Measurements from ENCODE around the gene SLC39A11. TPM values are rescaled to one million over a fixed set of nuclear protein-coding genes. Genes with fewer than 3 reads are reported as not detected.

The SLC39A11 gene
- total and polyA plus RNA-seq, 2 of the 13 experiments (the other 11 are each of a cell fraction or from before 2014, with no cell fraction given) = 17.2 to 31.5 TPM

- H3K4me1 ChIP-seq (ENCODE audit: insufficient read depth, low read length) = peaks cover 24% of the 10 kb centered on the region
- WGBS (ENCODE audit: low lambda C conversion rate) = 79% methylated on average over 17 of the region's 17 CpGs
- H3K4me3 ChIP-seq (replicated peaks in 1 of 3; ENCODE audit: insufficient read depth in 1 of 3, low read depth in 2 of 3, low read length in 3 of 3) = no peak overlapping the region
- DNase-seq (ENCODE audit: low spot score) = no peak
- ATAC-seq = no peak
- no peaks in the 10 kb centered on the region for H3K27me3 ChIP-seq (ENCODE audit: control insufficient read depth in 1 of 2, insufficient read depth in 2 of 2, low read length in 2 of 2)
- H3K9ac ChIP-seq (ENCODE audit: insufficient read depth, low read depth, low read length) = no peak overlapping the region
- H4K20me1 ChIP-seq (ENCODE audit: insufficient read depth, low read length) = no peaks in the 10 kb centered on the region
- no peak overlapping the region for H3K27ac ChIP-seq (ENCODE audit: extremely low read length, insufficient read depth, low read length)
- H3K9me3 ChIP-seq (ENCODE audit: low read length) = no peaks in the 10 kb centered on the region
- intact Hi-C loops (cut with micrococcal nuclease; ENCODE audit: unreplicated experiment) = no loop called here
- no peaks in the 10 kb centered on the region for H3K79me2 ChIP-seq (ENCODE audit: insufficient read depth, low read length)
- no peak overlapping the region for H3K4me2 ChIP-seq (ENCODE audit: low read depth, low read length)
- H2AFZ ChIP-seq (ENCODE audit: low read length) = no peak overlapping the region
- BruUV-seq (replicated peaks) = no TSS peak
- in situ Hi-C loops (cut with HindIII; ENCODE audit: extremely low pct_ligation_motif_present, low pct_unique_long_range_greater_than_20kb) = no loop called here
- CTCF ChIA-PET (ENCODE audit: low intra/inter-chr PET ratio, low total read pairs) = no interaction called here
- H3K36me3 ChIP-seq (replicated peaks in 1 of 2; ENCODE audit: control insufficient read depth in 1 of 2, insufficient read depth in 2 of 2, low read length in 2 of 2) = no peaks in the 10 kb centered on the region
- TF ChIP-seq ELF3 (CRISPR knock-in tag; IDR thresholded peaks at IDR 0.05) = no peak
- TF ChIP-seq KAT7 (CRISPR knock-in tag; IDR thresholded peaks at IDR 0.05; ENCODE audit: borderline replicate concordance) = no peak
- FAIRE-seq = no peak
- POLR2A ChIA-PET = interaction anchor here (1.2 kb wide), 1 partner anchor 18 kb away, joined by 3 read pairs; no protein-coding TSS in a partner anchor
Measured at GRCh38 chr17:72622661-72623433, 469.6 kb downstream of the SLC39A11 start.

GRCh38 chr17:72619976-72620650 is 472.4 kb downstream of the SLC39A11 start:
- CTCF ChIA-PET (ENCODE audit: low intra/inter-chr PET ratio, low total read pairs) = no interaction called here
- in situ Hi-C loops (cut with HindIII; ENCODE audit: extremely low pct_ligation_motif_present, low pct_unique_long_range_greater_than_20kb) = no loop called here
- no peak for TF ChIP-seq ZBTB38 (CRISPR knock-in tag; IDR thresholded peaks at IDR 0.05)
- TF ChIP-seq FOSL2 (CRISPR knock-in tag; IDR thresholded peaks at IDR 0.05) = 0 out of 2 replicates have a peak, but pooled peaks have one; percentile 10
- peak; percentile 33; the same call in 1 of the 2 replicates for TF ChIP-seq ARID5B (CRISPR knock-in tag; IDR thresholded peaks at IDR 0.05)
- peak; percentile 71; the same call in 1 of the 2 replicates for TF ChIP-seq TFAP4 (IDR thresholded peaks at IDR 0.05; ENCODE audit: borderline replicate concordance, low read depth)
- TF ChIP-seq GATAD2A (CRISPR knock-in tag; IDR thresholded peaks at IDR 0.05) = peak; percentile 43; the same call in 1 of the 2 replicates
- no peak for TF ChIP-seq SOX13 (IDR thresholded peaks at IDR 0.05)
- peak in 1 of 2 experiments; percentile 22; a peak in 1 of 4 replicates for TF ChIP-seq SOX13 (CRISPR knock-in tag; conservative IDR thresholded peaks at IDR 0.05 in 1 of 2, IDR thresholded peaks at IDR 0.05 in 1 of 2)

More at GRCh38 chr17:72619976-72620650, 472.4 kb downstream of the SLC39A11 start:
- H4K20me1 ChIP-seq (ENCODE audit: insufficient read depth, low read length) = no peaks in the 10 kb centered on the region
- H3K4me3 ChIP-seq (replicated peaks in 1 of 3; ENCODE audit: insufficient read depth in 1 of 3, low read depth in 2 of 3, low read length in 3 of 3) = no peak overlapping the region
- intact Hi-C loops (cut with micrococcal nuclease; ENCODE audit: unreplicated experiment) = no loop called here
- POLR2A ChIA-PET = interaction anchor here (1.0 to 1.6 kb wide), 6 partner anchors 12 to 41 kb away, joined by 3 to 5 read pairs (median 3); no protein-coding TSS in a partner anchor
- H3K27me3 ChIP-seq (ENCODE audit: control insufficient read depth in 1 of 2, insufficient read depth in 2 of 2, low read length in 2 of 2) = no peaks in the 10 kb centered on the region
- H3K9ac ChIP-seq (ENCODE audit: insufficient read depth, low read depth, low read length) = no peak overlapping the region
- H3K4me2 ChIP-seq (ENCODE audit: low read depth, low read length) = no peak overlapping the region
- H3K79me2 ChIP-seq (ENCODE audit: insufficient read depth, low read length) = no peaks in the 10 kb centered on the region
- no peak overlapping the region for H2AFZ ChIP-seq (ENCODE audit: low read length)
- H3K36me3 ChIP-seq (replicated peaks in 1 of 2; ENCODE audit: control insufficient read depth in 1 of 2, insufficient read depth in 2 of 2, low read length in 2 of 2) = no peaks in the 10 kb centered on the region
- peak; percentile 62 for DNase-seq (ENCODE audit: low spot score)
- H3K27ac ChIP-seq (ENCODE audit: extremely low read length, insufficient read depth, low read length) = no peak overlapping the region
- BruUV-seq (replicated peaks) = no TSS peak
- WGBS (ENCODE audit: low lambda C conversion rate) = 72% methylated on average over 7 of the region's 7 CpGs
- FAIRE-seq = peak; percentile 32
- ATAC-seq = no peak
- H3K4me1 ChIP-seq (ENCODE audit: insufficient read depth, low read length) = peaks cover 51% of the 10 kb centered on the region
- no peaks in the 10 kb centered on the region for H3K9me3 ChIP-seq (ENCODE audit: low read length)

Measured in HepG2 (cell line).